Measurements from ENCODE around the gene PRKG2. TPM values are rescaled to one million over a fixed set of nuclear protein-coding genes. Genes with fewer than 3 reads are reported as not detected.

PRKG2 gene
- total and polyA plus RNA-seq, 10 of the 15 experiments (the other 5 are each of a cell fraction or from before 2014, with no cell fraction given) = not detected

GRCh38 chr4:81204571-81204970 lies 10.5 kb downstream of the PRKG2 start:
- intact Hi-C loops (cut with micrococcal nuclease; ENCODE audit: unreplicated experiment) (no loop called here), in situ Hi-C loops (cut with MboI) (no loop called here)
- H3K79me2 ChIP-seq (ENCODE audit: control insufficient read depth, insufficient read depth, low read length) = no peaks in the 10 kb centered on the region
- no TSS peak for BruUV-seq (replicated peaks)
- WGBS (ENCODE audit: insufficient coverage, insufficient replicate concordance, low lambda C conversion rate, missing lambda C conversion rate) = 27% methylated on average over 9 of the region's 9 CpGs
- no peaks in the 10 kb centered on the region for H3K36me3 ChIP-seq (ENCODE audit: control insufficient read depth in 2 of 2, insufficient read depth in 2 of 2, low read length in 1 of 2)
- ChIA-PET RAD21 (ENCODE audit: unreplicated experiment) (no interaction called here), CTCF (interaction anchor here (0.7 to 1.3 kb wide), 3 partner anchors 147 to 1137 kb away, joined by 3 to 5 read pairs (median 3); no protein-coding TSS in a partner anchor), POLR2A (no interaction called here), SMC1A (ENCODE audit: uncharacterized antibody, unreplicated experiment) (interaction anchor here (0.7 kb wide), 1 partner anchor 350 kb away, joined by 3 read pairs; no protein-coding TSS in a partner anchor)
- no peaks in the 10 kb centered on the region for H3K4me1 ChIP-seq (ENCODE audit: control insufficient read depth, insufficient read depth, low read length)
- H3K4me2 ChIP-seq (ENCODE audit: control insufficient read depth, insufficient read depth) = no peak overlapping the region
- DNase-seq (ENCODE audit: low read depth, low spot score) = no peak
- ATAC-seq = no peak
- no peaks in the 10 kb centered on the region for H4K20me1 ChIP-seq (ENCODE audit: control insufficient read depth, insufficient read depth)
- no peak for FAIRE-seq
- no peaks in the 10 kb centered on the region for H3K9me3 ChIP-seq (replicated peaks; ENCODE audit: control insufficient read depth, insufficient read depth, low read length)
- no peaks in the 10 kb centered on the region for H3K27me3 ChIP-seq (replicated peaks in 1 of 2; ENCODE audit: control insufficient read depth in 2 of 2, insufficient read depth in 2 of 2, low read length in 1 of 2)
- H2AFZ ChIP-seq (ENCODE audit: control insufficient read depth, low read depth, low read length) = no peak overlapping the region
- no peak overlapping the region for H3K9ac ChIP-seq (ENCODE audit: control insufficient read depth, insufficient read depth, low read length)
- H3K4me3 ChIP-seq = no peak overlapping the region
- no peak overlapping the region for H3K27ac ChIP-seq (ENCODE audit: control insufficient read depth, insufficient read depth)
- TF ChIP-seq LARP7 (IDR thresholded peaks at IDR 0.05) (no peak), EZH2 (IDR thresholded peaks at IDR 0.05; ENCODE audit: borderline replicate concordance, control insufficient read depth, low read depth, low read length) (no peak), CHD1 (IDR thresholded peaks at IDR 0.05; ENCODE audit: low read depth, low read length) (no peak), JUNB (IDR thresholded peaks at IDR 0.05) (no peak)

GRCh38 chr4:81199831-81200230 lies 15.2 kb downstream of the PRKG2 start:
- no TSS peak for BruUV-seq (replicated peaks)
- no peak for FAIRE-seq
- Histone ChIP-seq H2AFZ (ENCODE audit: control insufficient read depth, low read depth, low read length) (no peak overlapping the region), H3K27ac (ENCODE audit: control insufficient read depth, insufficient read depth) (no peak overlapping the region), H3K36me3 (ENCODE audit: control insufficient read depth in 2 of 2, insufficient read depth in 2 of 2, low read length in 1 of 2) (no peaks in the 10 kb centered on the region), H3K4me2 (ENCODE audit: control insufficient read depth, insufficient read depth) (no peak overlapping the region), H3K4me1 (ENCODE audit: control insufficient read depth, insufficient read depth, low read length) (no peaks in the 10 kb centered on the region), H3K9ac (ENCODE audit: control insufficient read depth, insufficient read depth, low read length) (no peak overlapping the region), H3K4me3 (no peak overlapping the region), H3K9me3 (replicated peaks; ENCODE audit: control insufficient read depth, insufficient read depth, low read length) (no peaks in the 10 kb centered on the region), H3K79me2 (ENCODE audit: control insufficient read depth, insufficient read depth, low read length) (no peaks in the 10 kb centered on the region), H3K27me3 (replicated peaks in 1 of 2; ENCODE audit: control insufficient read depth in 2 of 2, insufficient read depth in 2 of 2, low read length in 1 of 2) (no peaks in the 10 kb centered on the region), H4K20me1 (ENCODE audit: control insufficient read depth, insufficient read depth) (no peaks in the 10 kb centered on the region)
- intact Hi-C loops (cut with micrococcal nuclease; ENCODE audit: unreplicated experiment) = no loop called here
- DNase-seq (ENCODE audit: low read depth, low spot score) = no peak
- ATAC-seq = no peak
- ChIA-PET SMC1A (ENCODE audit: uncharacterized antibody, unreplicated experiment) (interaction anchor here (1.2 kb wide), 1 partner anchor 11 kb away, joined by 3 read pairs; no protein-coding TSS in a partner anchor), CTCF (no interaction called here), POLR2A (no interaction called here), RAD21 (ENCODE audit: unreplicated experiment) (no interaction called here)
- in situ Hi-C loops (cut with MboI) = no loop called here
- TF ChIP-seq HCFC1 (IDR thresholded peaks at IDR 0.05; ENCODE audit: low read length) = no peak
- no peak for TF ChIP-seq CREB1 (IDR thresholded peaks at IDR 0.05; ENCODE audit: low read depth)
- TF ChIP-seq ZSCAN29 (IDR thresholded peaks at IDR 0.05) = no peak
- TF ChIP-seq YY1 (IDR thresholded peaks at IDR 0.05; ENCODE audit: low read depth, low read length) = no peak
- TF ChIP-seq POLR2A (IDR thresholded peaks at IDR 0.05; ENCODE audit: low read depth, low read length) = no peak
- no peak for TF ChIP-seq SMAD1 (IDR thresholded peaks at IDR 0.05; ENCODE audit: low read depth, partially characterized antibody)
- no peak for TF ChIP-seq RELB (IDR thresholded peaks at IDR 0.05; ENCODE audit: low read depth)
- no peak for TF ChIP-seq SREBF1 (IDR thresholded peaks at IDR 0.05; ENCODE audit: low read length)
- no peak for TF ChIP-seq BACH1 (IDR thresholded peaks at IDR 0.05; ENCODE audit: borderline replicate concordance)
- TF ChIP-seq BHLHE40 (IDR thresholded peaks at IDR 0.05; ENCODE audit: borderline replicate concordance in 1 of 2, low read depth in 2 of 2, low read length in 1 of 2) = no peak
- TF ChIP-seq ZBTB40 (IDR thresholded peaks at IDR 0.05; ENCODE audit: borderline replicate concordance) = no peak
